ENCODE results near the gene TCEAL1.
"Not testable (repeated sequence)": the region's sequence is repeated elsewhere in the genome, so short reads cannot be mapped to it uniquely, and the experiment has no call there.

GRCh38 chrX:103595202-103595601, 33.6 kb upstream of the TCEAL1 start:
- TF ChIP-seq REST (IDR thresholded peaks at IDR 0.05; ENCODE audit: low read depth, low read length); FOSL2 (IDR thresholded peaks at IDR 0.05; ENCODE audit: borderline replicate concordance, low read depth); IRF3 (IDR thresholded peaks at IDR 0.05; ENCODE audit: low read depth, low read length); ZBTB33 (IDR thresholded peaks at IDR 0.05; ENCODE audit: borderline replicate concordance, low read depth); CTCF (IDR thresholded peaks at IDR 0.05); NFIC (IDR thresholded peaks at IDR 0.05; ENCODE audit: borderline replicate concordance); GABPA (IDR thresholded peaks at IDR 0.05; ENCODE audit: low read depth): not testable (repeated sequence)
